Stimulated activated CD4-positive, alpha-beta T cell treated with anti-CD3 and anti-CD28 coated beads, Interleukin-2, amount 100 ng/mL, for 48 hours (primary cell): ENCODE measurements around the gene NHLH1.

Experiments
- DNase-seq, 2 donors: peaks; one replicate each; pipeline ENCODE4 v3.0.0-alpha.2; 2020

NHLH1 gene

DNA sequence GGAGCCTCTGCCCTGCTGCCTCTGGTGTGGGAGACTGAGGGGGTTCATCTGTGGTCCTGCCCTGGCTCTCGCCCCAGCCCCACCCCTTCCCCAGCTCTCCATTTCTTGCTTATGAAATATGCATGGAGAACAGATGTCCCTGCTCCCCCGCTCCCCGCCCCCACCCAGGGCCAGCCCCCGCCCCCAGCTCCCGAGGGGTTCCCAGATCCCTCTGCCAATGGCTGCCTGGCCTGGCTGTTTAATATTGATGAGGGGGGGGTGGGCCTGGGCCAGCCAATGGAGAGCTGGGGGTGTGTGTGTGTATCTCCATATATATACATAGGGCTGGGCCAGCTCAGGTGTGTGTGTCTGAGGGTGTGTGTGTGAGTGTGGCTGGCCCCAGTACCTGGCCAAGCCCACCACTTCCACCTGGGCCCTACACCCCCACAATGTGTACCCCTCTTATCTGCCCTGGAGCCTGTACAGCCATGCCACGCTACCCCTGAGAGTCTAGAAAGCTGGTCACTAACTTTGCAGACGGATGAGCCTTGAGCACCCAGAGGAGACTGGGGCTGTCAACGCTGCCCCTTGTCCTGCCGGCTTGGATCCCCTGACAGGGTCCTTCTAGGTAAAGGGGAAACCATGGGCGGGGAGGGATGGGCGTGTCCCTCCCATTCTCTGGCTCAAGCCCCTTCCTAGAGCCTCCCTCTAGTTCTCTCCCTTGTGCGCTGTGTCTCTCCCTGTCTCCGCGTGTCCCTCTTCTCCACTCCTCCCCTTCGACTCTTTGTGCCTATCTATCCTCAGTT lies at the start of gene NHLH1:
TSS of gene NHLH1 (plus strand) at position 341 of the 785 bp plus-strand sequence. CDS start 3,661 bp downstream, outside the sequence.
- DNase-seq: no peak

DNA sequence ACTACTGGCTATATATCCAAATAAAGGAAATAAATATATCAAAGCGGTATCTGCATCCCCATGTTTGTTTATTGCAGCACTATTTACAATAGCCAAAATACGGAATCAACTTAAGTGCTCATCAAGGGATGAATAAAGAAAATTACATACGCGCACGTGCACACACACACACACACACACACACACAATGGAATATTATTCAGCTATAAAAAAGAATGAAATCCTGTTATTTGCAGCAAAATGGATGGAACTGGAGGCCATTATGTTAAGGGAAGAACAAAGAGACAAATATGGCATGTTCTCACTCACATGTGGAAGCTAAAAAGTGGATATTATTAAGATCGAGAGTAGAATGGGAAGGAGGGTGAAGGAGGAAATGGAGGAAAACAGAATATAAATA lies 44.0 kb upstream of the NHLH1 start:
- DNase-seq: no peak

GRCh38 chr1:160325252-160325651 lies 41.6 kb upstream of the NHLH1 start:
- no peak for DNase-seq

GRCh38 chr1:160326418-160326817 lies 40.5 kb upstream of the NHLH1 start:
- no peak for DNase-seq

DNA sequence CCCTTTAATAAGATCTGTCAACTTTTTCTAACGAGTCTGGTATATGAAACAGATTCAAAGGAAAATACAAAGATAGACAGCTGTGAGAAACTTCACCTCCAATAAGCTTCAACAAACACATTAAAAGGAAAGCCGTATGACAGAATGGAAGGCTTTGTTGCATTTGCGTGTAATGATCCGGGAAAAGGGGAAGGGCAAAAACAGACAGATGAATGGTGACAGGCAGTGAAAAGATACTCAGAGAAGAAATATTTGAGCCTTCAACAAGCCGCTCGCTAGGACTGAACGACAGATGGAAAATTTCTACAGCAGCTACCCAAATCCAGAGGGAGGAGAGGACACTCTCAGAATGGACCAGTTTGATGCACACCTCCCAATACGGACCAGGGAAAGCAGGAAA lies 38.7 kb upstream of the NHLH1 start:
- DNase-seq: no peak

DNA sequence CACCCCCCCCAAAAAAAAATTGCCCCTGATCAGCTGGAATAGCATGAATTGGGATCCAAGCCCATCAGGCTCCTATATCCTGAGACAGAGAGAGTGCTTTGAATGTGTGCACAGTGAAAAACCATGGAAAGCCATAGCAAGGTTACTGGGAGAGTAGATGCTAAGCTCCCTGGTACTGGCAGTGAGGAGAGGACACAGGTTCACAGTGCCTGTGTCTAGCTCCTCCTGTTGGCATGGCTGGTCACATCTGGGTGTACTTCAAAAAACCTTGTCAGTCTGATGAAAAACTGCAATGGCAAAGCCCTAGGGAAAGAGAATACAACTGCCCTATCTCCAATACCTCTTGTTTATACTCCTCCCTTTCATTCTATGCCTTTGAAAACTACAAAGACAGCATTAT lies 36.8 kb upstream of the NHLH1 start:
- no peak for DNase-seq

DNA sequence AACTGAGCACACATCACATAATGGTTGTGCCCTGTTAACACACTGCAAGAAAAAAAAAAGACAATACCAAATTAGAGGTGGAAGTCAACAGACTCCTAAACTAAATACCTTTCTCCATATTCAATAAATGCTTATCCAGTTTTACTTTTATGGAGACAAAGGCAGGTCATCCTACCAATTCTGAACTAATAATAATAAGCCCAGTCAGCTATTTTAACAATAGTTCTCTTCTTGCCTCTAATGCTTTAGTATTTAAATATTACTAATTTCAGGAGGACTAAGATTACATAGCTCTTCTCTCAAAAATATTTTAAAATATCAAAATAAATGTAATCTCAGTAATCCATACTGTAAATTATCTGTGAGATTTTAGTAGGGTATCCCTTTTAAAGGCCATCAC lies 34.4 kb upstream of the NHLH1 start:
- DNase-seq: no peak

DNA sequence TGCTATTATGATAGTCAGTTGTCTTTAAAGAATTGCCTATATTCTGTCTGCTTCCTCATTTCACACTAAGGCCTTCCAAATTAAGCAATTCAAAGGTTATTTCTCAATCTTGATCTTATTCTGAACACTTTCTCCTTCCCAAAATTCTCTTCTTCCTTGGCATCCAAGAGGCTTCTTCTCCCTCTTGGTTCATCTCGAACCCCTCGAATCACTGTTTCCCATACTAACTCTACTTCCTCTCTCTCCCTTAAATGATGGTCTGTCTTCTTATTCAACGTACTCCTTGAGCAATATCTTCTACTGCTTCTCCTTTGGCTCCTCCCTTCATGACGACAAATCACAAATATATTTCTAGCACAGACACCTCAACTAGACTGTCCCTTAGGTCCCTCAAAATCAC lies 28.3 kb upstream of the NHLH1 start:
- DNase-seq: no peak

- no peak for DNase-seq
Measured at GRCh38 chr1:160340146-160340545, 26.7 kb upstream of the NHLH1 start.

DNA sequence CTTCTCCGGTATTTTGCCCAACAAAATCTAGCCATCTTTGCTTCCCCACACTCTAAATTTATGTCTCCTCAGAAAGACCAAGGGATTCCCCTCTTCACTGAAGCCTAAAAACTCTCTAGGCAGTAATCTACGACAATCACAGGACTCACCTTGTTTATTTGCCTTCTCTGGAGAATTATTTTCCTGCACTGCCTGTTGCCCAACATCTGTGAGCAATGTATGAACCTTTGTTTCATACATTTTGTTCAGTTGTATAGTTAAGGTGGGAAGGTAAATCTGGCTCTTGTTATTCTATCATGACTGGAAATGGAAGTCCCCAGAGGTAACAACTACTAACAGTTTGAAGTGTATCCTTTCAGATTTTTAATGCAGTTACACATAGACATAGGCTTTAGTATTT lies 26.0 kb upstream of the NHLH1 start:
- DNase-seq: no peak

GRCh38 chr1:160342526-160342925 lies 24.3 kb upstream of the NHLH1 start:
- no peak for DNase-seq

DNA sequence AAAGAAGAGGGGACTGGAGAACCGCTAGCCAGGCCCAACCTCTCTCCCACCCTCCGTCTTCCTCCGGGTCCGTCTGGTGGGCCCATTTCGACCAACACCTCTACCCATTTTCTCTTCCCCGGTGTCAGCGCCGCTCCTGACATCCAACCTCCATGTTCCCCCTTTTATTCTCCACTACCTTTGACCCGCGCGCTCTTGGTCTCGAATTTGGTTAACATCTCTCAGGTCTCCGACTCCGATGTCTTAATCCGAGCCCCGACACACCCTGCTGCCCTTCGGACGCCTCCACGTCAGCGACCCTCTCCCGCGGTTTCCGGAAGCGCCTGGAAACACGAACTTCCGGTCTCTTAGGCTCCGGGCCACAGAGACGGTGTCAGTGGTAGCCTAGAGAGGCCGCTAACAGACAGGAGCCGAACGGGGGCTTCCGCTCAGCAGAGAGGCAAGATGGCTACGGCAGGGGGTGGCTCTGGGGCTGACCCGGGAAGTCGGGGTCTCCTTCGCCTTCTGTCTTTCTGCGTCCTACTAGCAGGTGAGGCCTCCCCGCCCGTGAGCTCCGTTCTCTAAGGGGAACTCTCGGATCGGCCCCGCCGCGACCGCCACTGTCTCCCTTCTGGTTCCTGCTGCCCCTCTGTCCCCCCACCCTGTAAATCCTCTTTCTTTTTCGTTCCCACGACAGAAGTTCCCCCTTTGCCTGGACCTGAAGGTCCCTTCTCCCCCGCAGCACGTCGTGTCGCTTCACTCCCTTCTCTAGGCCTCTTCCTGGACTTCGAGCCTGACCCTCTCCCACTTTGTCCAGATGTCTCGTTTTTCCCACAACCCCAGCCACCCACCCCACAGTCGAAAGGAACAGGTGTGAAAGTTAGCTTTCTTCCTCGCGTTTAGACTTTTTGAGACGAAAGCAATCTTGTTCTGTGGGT lies 23.7 kb upstream of the NHLH1 start, which contains the start of the genes COPA and NCSTN:
TSS of gene COPA (minus strand) at position 298 of the 917 bp plus-strand sequence. CDS start at position 218, 80 bp downstream.
TSS of gene NCSTN (plus strand) at position 431 of the 917 bp plus-strand sequence. CDS start at position 445, 14 bp downstream.
- DNase-seq: peak; percentile 84 to 85

DNA sequence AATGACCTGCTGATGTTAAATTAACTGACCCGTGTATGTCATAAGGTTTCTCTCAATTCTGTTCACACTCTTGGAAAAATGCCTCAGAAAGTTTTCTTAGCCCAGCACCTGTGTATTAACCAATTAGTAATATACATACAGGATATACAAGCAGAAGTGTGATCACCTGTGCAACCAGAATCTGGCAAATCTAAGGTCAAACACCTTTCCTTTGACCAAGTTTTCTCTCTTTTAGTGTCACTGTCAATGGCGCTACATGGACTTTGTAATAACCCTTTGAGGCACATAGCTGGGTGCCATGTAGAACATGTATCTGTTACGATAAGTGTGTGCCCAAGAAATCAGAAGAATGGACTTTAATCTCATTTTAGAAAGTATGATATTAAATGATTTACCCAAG lies 22.6 kb upstream of the NHLH1 start:
- no peak for DNase-seq

DNA sequence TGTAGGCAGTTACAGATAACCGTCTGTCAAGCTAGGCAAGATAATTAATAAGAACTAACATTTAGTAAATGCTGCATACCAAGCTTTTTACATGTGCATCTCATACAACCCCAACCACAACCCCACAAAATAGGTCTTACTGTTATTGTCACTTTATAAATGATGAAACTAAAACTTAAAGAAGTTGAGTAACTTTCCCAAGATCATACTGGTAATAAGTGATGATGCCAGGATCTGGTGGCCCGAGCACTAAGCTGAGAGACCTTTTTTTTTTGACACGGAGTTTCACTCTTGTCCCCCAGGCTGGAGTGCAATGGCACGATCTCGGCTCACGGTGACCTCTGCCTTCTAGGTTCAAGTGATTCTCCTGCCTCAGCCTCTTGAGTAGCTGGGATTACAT lies 21.9 kb upstream of the NHLH1 start:
- no peak for DNase-seq

- no peak for DNase-seq
Measured at GRCh38 chr1:160346463-160346862, 20.4 kb upstream of the NHLH1 start.

DNA sequence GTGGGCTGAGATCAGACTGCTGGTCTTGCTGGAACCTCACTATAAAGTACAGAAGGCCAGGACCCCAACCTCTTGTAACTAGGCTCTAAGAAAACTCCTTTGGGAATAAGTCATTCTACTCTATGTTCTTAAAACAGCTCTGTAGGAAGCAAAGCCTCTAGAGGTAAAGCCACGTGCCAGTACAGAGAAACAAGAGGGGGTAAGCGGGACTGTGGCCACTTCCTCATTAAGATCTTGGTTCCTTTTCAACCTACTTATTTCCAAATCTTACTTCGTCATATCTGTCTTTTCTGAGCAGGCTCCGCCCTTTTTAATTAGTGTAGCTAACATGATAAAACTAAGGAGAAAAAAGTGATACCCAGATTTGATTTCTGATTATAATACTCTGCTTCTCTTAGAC lies 19.9 kb upstream of the NHLH1 start:
- no peak for DNase-seq

- no peak for DNase-seq
Measured at GRCh38 chr1:160351629-160352028, 15.2 kb upstream of the NHLH1 start.

DNA sequence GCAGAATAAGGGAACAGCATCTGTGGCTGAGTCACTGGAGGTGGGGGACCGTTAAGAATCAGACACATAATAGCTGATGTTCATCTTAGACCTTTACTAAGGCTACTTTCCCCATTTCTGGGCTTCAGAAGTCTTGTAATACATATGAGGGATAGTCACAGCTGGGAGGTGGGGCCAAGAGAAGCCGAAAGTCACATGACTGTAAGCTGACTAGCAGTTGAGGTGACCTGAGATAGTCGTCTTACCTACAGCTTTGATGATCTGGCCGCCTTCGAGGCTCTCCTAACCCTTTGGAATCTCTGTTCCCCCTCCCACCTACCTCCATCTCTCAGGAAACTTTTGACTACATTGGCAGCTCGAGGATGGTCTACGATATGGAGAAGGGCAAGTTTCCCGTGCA lies 14.3 kb upstream of the NHLH1 start:
- DNase-seq: no peak

- DNase-seq: no peak
Measured at GRCh38 chr1:160353223-160353622, 13.6 kb upstream of the NHLH1 start.

- no peak for DNase-seq
Measured at GRCh38 chr1:160354388-160354985, 12.4 kb upstream of the NHLH1 start.

DNA sequence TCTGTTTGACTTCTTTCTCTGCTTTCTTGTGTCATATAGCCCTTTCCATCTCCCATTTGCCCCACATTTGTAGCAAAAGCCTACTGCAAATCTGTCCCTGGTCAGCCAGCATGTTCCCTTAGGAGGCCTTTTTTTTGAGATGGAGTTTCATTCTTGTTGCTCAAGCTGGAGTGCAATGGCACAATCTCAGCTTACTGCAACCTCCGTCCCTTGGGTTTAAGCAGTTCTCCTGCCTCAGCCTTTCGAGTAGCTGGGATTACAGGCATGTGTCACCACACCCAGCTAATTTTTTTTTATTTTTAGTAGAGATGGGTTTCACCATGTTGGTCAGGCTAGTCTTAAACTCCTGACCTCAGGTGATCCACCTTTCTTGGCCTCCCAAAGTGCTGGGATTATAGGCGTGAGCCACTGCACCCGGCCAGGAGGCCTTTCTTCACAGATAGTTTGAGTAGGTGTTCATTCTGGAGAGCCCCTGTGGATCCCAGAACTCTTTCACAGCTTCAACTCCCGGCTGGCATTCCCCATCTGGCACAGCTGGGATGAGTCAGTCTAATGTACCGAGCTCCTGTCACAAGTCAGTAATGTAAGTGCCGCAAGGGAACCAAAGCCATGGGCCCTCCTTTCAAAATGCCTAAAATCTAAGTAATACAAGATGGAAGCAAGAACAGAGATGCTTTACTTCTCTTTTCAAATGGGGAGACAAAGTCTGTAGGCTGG lies 9.4 kb upstream of the NHLH1 start:
- no peak for DNase-seq

DNA sequence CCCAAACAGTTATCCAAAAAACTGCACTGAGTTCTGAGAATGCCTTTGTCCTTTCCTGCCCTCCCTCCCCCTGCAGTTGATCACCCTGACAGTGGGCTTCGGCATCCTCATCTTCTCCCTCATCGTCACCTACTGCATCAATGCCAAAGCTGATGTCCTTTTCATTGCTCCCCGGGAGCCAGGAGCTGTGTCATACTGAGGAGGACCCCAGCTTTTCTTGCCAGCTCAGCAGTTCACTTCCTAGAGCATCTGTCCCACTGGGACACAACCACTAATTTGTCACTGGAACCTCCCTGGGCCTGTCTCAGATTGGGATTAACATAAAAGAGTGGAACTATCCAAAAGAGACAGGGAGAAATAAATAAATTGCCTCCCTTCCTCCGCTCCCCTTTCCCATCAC lies 8.8 kb upstream of the NHLH1 start:
- no peak for DNase-seq
